H1 (cell line): Measurements from ENCODE around the gene GPC6. TPM values are rescaled to one million over a fixed set of nuclear protein-coding genes. Genes with fewer than 3 reads are reported as not detected.

ENCODE experiments used
- CTCF ChIA-PET: fragments of 300-600 bp; sonication (Branson Sonifier 250); formaldehyde crosslinking; loops from one replicate; lab custom pipeline; 2021; ENCODE audit not compliant: partially characterized antibody; lab: Charles Lee
- POLR2A ChIA-PET: fragments of 300-600 bp; sonication (Branson Sonifier 250); formaldehyde crosslinking; loops from one replicate; lab custom pipeline; 2021; ENCODE audit warnings: inconsistent platforms; ENCODE audit not compliant: partially characterized antibody; lab: Charles Lee
- DNase-seq, 2 experiments: peaks; one replicate each; pipeline versions ENCODE4 v3.0.0 to v3.0.0-alpha.2; 2010 to 2022; ENCODE audit warnings: low spot score in 2 of 2, low read depth in 1 of 2, mixed read lengths in 1 of 2
- FAIRE-seq: peaks from 2 replicates; lab custom pipeline; 2011; peaks lifted over from hg19 to GRCh38; lab: Jason Lieb, UNC
- H2AFZ ChIP-seq: 2 replicates; pipeline ENCODE4 v1.8.1; 2012; ENCODE audit warnings: low read length, inconsistent platforms
- H2AK5ac ChIP-seq: 2 replicates; pipeline ENCODE4 v1.6.1; 2013; ENCODE audit warnings: low read depth, low read length
- H2BK120ac ChIP-seq: replicated peaks from 2 replicates; pipeline ENCODE3; 2013; ENCODE audit warnings: low read depth, low read length, inconsistent platforms
- H2BK12ac ChIP-seq: 2 replicates; pipeline ENCODE4 v1.6.1; 2013; ENCODE audit warnings: low read depth, low read length
- H2BK15ac ChIP-seq: 2 replicates; pipeline ENCODE4 v1.6.1; 2013; ENCODE audit warnings: low read length
- H2BK20ac ChIP-seq: 2 replicates; pipeline ENCODE4 v1.6.1; 2013; ENCODE audit warnings: low read length
- H2BK5ac ChIP-seq: 2 replicates; pipeline ENCODE4 v1.6.1; 2013; ENCODE audit warnings: low read depth, low read length
- H3K14ac ChIP-seq: 2 replicates; pipeline ENCODE4 v1.6.1; 2013; ENCODE audit warnings: inconsistent platforms; ENCODE audit not compliant: insufficient read length
- H3K18ac ChIP-seq: 2 replicates; pipeline ENCODE4 v1.6.1; 2013; ENCODE audit warnings: low read length; ENCODE audit errors: extremely low read depth
- H3K23ac ChIP-seq: 2 replicates; pipeline ENCODE4 v1.6.1; 2013; ENCODE audit warnings: inconsistent platforms; ENCODE audit not compliant: insufficient read length
- H3K23me2 ChIP-seq: 2 replicates; pipeline ENCODE4 v1.6.1; 2013; ENCODE audit warnings: low read depth, low read length
- H3K27ac ChIP-seq: 2 replicates; pipeline ENCODE4 v1.6.1; 2011; ENCODE audit warnings: low read depth, low read length, inconsistent platforms
- H3K27me3 ChIP-seq, 4 experiments: replicated peaks in 1 of 4; 1 replicate in 1 of 4; 2 replicates in 3 of 4; pipeline versions ENCODE4 v1.6.1 to v1.8.1; 2011 to 2013; ENCODE audit warnings: low read length in 3 of 4, mild to moderate bottlenecking in 3 of 4, inconsistent platforms in 2 of 4, mixed read lengths in 2 of 4, moderate library complexity in 1 of 4; ENCODE audit not compliant: control insufficient read depth in 3 of 4, insufficient read depth in 3 of 4; ENCODE audit errors: extremely low read depth in 1 of 4
- H3K36me3 ChIP-seq, 4 experiments: 2 replicates each; pipeline versions ENCODE4 v1.6.1 to v1.8.1; 2011 to 2013; ENCODE audit warnings: mild to moderate bottlenecking in 4 of 4, low read length in 3 of 4, moderate library complexity in 2 of 4, control low read depth in 1 of 4, inconsistent platforms in 1 of 4; ENCODE audit not compliant: insufficient read depth in 4 of 4, control insufficient read depth in 2 of 4
- H3K4ac ChIP-seq: replicated peaks from 2 replicates; pipeline ENCODE3; 2013; ENCODE audit warnings: low read length, low read depth, mixed read lengths, inconsistent platforms; ENCODE audit not compliant: insufficient read length
- H3K4me1 ChIP-seq, 4 experiments: replicated peaks in 1 of 4; 1 replicate in 1 of 4; 2 replicates in 3 of 4; pipeline versions ENCODE4 v1.6.1 to v1.8.1; 2011 to 2013; ENCODE audit warnings: low read length in 3 of 4, inconsistent platforms in 2 of 4, mixed read lengths in 1 of 4; ENCODE audit not compliant: insufficient read depth in 4 of 4, control insufficient read depth in 3 of 4
- H3K4me2 ChIP-seq, 2 experiments: 2 replicates each; pipeline versions ENCODE4 v1.6.1 to v1.8.1; 2011 to 2013; ENCODE audit warnings: low read depth in 2 of 2, low read length in 2 of 2, control low read depth in 1 of 2, inconsistent platforms in 1 of 2, mild to moderate bottlenecking in 1 of 2; ENCODE audit not compliant: insufficient read depth in 1 of 2
- H3K4me3 ChIP-seq, 4 experiments: fragments of 200-600, 300-600 bp in 1 of 4; sonication (generic), shearing (Covaris generic), sonication (Bioruptor Twin) in 1 of 4; 2 replicates each; pipeline versions ENCODE4 v1.5.1 to v1.8.1; 2011 to 2016; ENCODE audit warnings: low read length in 4 of 4, low read depth in 3 of 4, control low read depth in 2 of 4, inconsistent platforms in 2 of 4, mild to moderate bottlenecking in 2 of 4, mixed read lengths in 1 of 4, moderate library complexity in 1 of 4; ENCODE audit not compliant: insufficient read depth in 2 of 4; ENCODE audit errors: extremely low read depth in 1 of 4
- H3K56ac ChIP-seq: replicated peaks from 2 replicates; pipeline ENCODE3; 2013; ENCODE audit warnings: low read depth, mild to moderate bottlenecking, mixed read lengths, low read length, inconsistent platforms; ENCODE audit not compliant: insufficient read length
- H3K79me1 ChIP-seq: 2 replicates; pipeline ENCODE4 v1.6.1; 2013; ENCODE audit warnings: low read depth, low read length, control low read depth
- H3K79me2 ChIP-seq, 2 experiments: 2 replicates each; pipeline versions ENCODE4 v1.6.1 to v1.8.1; 2012 to 2013; ENCODE audit warnings: low read length in 2 of 2, mild to moderate bottlenecking in 2 of 2, inconsistent platforms in 1 of 2; ENCODE audit not compliant: insufficient read depth in 2 of 2, control insufficient read depth in 1 of 2
- H3K9ac ChIP-seq, 4 experiments: replicated peaks in 1 of 4; 1 replicate in 1 of 4; 2 replicates in 3 of 4; pipeline versions ENCODE4 v1.6.1 to v1.8.1; 2011 to 2013; ENCODE audit warnings: low read depth in 3 of 4, low read length in 3 of 4, control low read depth in 2 of 4, mild to moderate bottlenecking in 2 of 4, moderate library complexity in 2 of 4, inconsistent platforms in 1 of 4; ENCODE audit errors: extremely low read depth in 1 of 4
- H3K9me3 ChIP-seq, 2 experiments: 2 replicates each; pipeline versions ENCODE4 v1.6.1 to v1.8.1; 2012 to 2013; ENCODE audit warnings: mild to moderate bottlenecking in 2 of 2, moderate library complexity in 2 of 2, control low read depth in 1 of 2, inconsistent platforms in 1 of 2, low read depth in 1 of 2, low read length in 1 of 2, mixed read lengths in 1 of 2; ENCODE audit not compliant: insufficient read depth in 2 of 2
- H4K20me1 ChIP-seq, 2 experiments: replicated peaks in 1 of 2; 2 replicates each; pipeline versions ENCODE3 to v1.8.1; 2011 to 2013; ENCODE audit warnings: inconsistent platforms in 2 of 2, low read length in 2 of 2, mild to moderate bottlenecking in 1 of 2; ENCODE audit not compliant: insufficient read depth in 2 of 2, control insufficient read depth in 1 of 2
- H4K5ac ChIP-seq: 2 replicates; pipeline ENCODE4 v1.6.1; 2013; ENCODE audit warnings: low read length, low read depth, mixed read lengths, inconsistent platforms; ENCODE audit not compliant: insufficient read length
- H4K8ac ChIP-seq: 2 replicates; pipeline ENCODE4 v1.8.0; 2013; ENCODE audit warnings: mild to moderate bottlenecking, moderate library complexity, low read length, inconsistent platforms; ENCODE audit not compliant: insufficient read depth; ENCODE audit errors: extremely low read depth
- H4K91ac ChIP-seq: replicated peaks from 2 replicates; pipeline ENCODE3; 2013; ENCODE audit warnings: low read length, mixed read lengths, inconsistent platforms; ENCODE audit not compliant: insufficient read length
- TBP ChIP-seq: IDR thresholded peaks from 2 replicates; pipeline ENCODE4 v1.6.1; 2011; ENCODE audit warnings: low read depth, low read length, improper control_type of control experiment
- polyA plus RNA-seq, 7 experiments: library from polyadenylated mRNA; depleted of rRNA in 3 of 7; stranded (reverse) in 5 of 7; unstranded in 2 of 7; fragments of >200 nt in 5 of 7; fragments of 200-250 nt in 2 of 7; gene quantifications; 1 replicate in 5 of 7; 2 replicates in 1 of 7; 4 replicates in 1 of 7; pipeline versions ENCODE4 v1.2.1 to v1.2.3, GENCODE V29; 2011 to 2013; ENCODE audit warnings: missing spikeins in 2 of 7, mixed read lengths in 2 of 7
- total RNA-seq: library from RNA; stranded (reverse); fragmentation: NEBNext Ultra II Directional; extraction: Animal tissue kit (Norgen Biotek cat#: 25700); gene quantifications from 2 replicates; pipeline ENCODE4 v1.2.1, GENCODE V29; 2021
- TF ChIP-seq, protein P1 (sequence below): IDR thresholded peaks from 2 replicates; pipeline ENCODE4 v1.6.1; 2011; ENCODE audit warnings: low read length, improper control_type of control experiment

The GPC6 gene
- total and polyA plus RNA-seq, 2 of the 8 experiments (the other 6 are each of a cell fraction or from before 2014, with no cell fraction given), result 5.4 to 12.0 TPM

GRCh38 chr13:94236872-94237271 is 1010.3 kb downstream of the GPC6 start:
- FAIRE-seq, result no peak
- H4K20me1 ChIP-seq, result no peaks in the 10 kb centered on the region

More at GRCh38 chr13:94236872-94237271, 1010.3 kb downstream of the GPC6 start:
- no peaks in the 10 kb centered on the region for H3K79me2 ChIP-seq
- H2AK5ac ChIP-seq, result no peak overlapping the region
- H3K27ac ChIP-seq, result no peak overlapping the region
- no peaks in the 10 kb centered on the region for H3K79me1 ChIP-seq
- H3K18ac ChIP-seq, result no peak overlapping the region
- H3K23ac ChIP-seq, result no peak overlapping the region
- H2AFZ ChIP-seq, result no peak overlapping the region
- H3K56ac ChIP-seq, result no peak overlapping the region
- H2BK20ac ChIP-seq, result no peak overlapping the region
- no peak overlapping the region for H3K4me2 ChIP-seq
- H3K4me3 ChIP-seq, result no peak overlapping the region
- H3K4ac ChIP-seq, result no peak overlapping the region
- H3K36me3 ChIP-seq, result no peaks in the 10 kb centered on the region
- no peak for TF ChIP-seq TBP
- TF ChIP-seq, protein P1, sequence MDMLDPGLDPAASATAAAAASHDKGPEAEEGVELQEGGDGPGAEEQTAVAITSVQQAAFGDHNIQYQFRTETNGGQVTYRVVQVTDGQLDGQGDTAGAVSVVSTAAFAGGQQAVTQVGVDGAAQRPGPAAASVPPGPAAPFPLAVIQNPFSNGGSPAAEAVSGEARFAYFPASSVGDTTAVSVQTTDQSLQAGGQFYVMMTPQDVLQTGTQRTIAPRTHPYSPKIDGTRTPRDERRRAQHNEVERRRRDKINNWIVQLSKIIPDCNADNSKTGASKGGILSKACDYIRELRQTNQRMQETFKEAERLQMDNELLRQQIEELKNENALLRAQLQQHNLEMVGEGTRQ, result no peak
- TF ChIP-seq, all 59 proteins: peak for 0
- Histone ChIP-seq H4K5ac (no peak overlapping the region), H3K14ac (no peak overlapping the region), H3K4me1 (no peaks in the 10 kb centered on the region), H3K27me3 (no peaks in the 10 kb centered on the region; a peak in 1 of 7 replicates), H2BK12ac (no peak overlapping the region), H2BK15ac (no peak overlapping the region), H4K91ac (no peak overlapping the region), H3K9ac (no peak overlapping the region), H2BK5ac (no peak overlapping the region), H4K8ac (no peak overlapping the region), H2BK120ac (no peak overlapping the region), H3K23me2 (no peaks in the 10 kb centered on the region), H3K9me3 (no peaks in the 10 kb centered on the region)
- ChIA-PET POLR2A (no interaction called here), CTCF (interaction anchor here (0.5 to 2.0 kb wide), 4 partner anchors 13 to 1800 kb away, joined by 3 to 4 read pairs (median 4); no protein-coding TSS in a partner anchor)
- DNase-seq, result no peak
